Cardiac fibroblast (primary cell): ENCODE results near the gene NTNG1.
A peak's percentile ranks its signal among the peaks of the same experiment; 100 is the strongest.

Experiments
- DNase-seq, 2 donors: peaks; one replicate each; pipeline versions ENCODE4 v3.0.0 to v3.0.0-alpha.2; 2010; ENCODE audit warnings: low read depth in 2 of 2
- H3K4me3 ChIP-seq, 2 donors: replicated peaks in 1 of 2; 1 replicate in 1 of 2; 2 replicates in 1 of 2; pipeline ENCODE4 v1.5.1; 2011; ENCODE audit warnings: low read depth in 2 of 2, low read length in 2 of 2, mild to moderate bottlenecking in 2 of 2, moderate library complexity in 1 of 2
- CTCF ChIP-seq: IDR thresholded peaks from one replicate; pipeline ENCODE4 v1.5.1; 2011; ENCODE audit warnings: low read depth, mild to moderate bottlenecking, low read length, inconsistent platforms

Gene NTNG1

GRCh38 chr1:107188160-107188559, 47.3 kb downstream of the NTNG1 start:
- H3K4me3 ChIP-seq = no peak overlapping the region
- no peak for DNase-seq
- TF ChIP-seq CTCF = no peak

- no peak overlapping the region for H3K4me3 ChIP-seq
- DNase-seq = no peak
- TF ChIP-seq CTCF = no peak
Measured at GRCh38 chr1:107194380-107194779, 53.5 kb downstream of the NTNG1 start.

GRCh38 chr1:107195476-107195875, 54.6 kb downstream of the NTNG1 start:
- no peak overlapping the region for H3K4me3 ChIP-seq
- no peak for DNase-seq
- TF ChIP-seq CTCF = no peak

- H3K4me3 ChIP-seq = no peak overlapping the region
- TF ChIP-seq CTCF = peak; percentile 3
- DNase-seq = peak in 1 of 2 donors; percentile 1
Measured at GRCh38 chr1:107196973-107197562, 56.2 kb downstream of the NTNG1 start.

GRCh38 chr1:107198561-107198960, 57.7 kb downstream of the NTNG1 start:
- no peak for DNase-seq
- no peak for TF ChIP-seq CTCF
- H3K4me3 ChIP-seq = no peak overlapping the region

GRCh38 chr1:107200631-107201030, 59.8 kb downstream of the NTNG1 start:
- H3K4me3 ChIP-seq = no peak overlapping the region
- no peak for TF ChIP-seq CTCF
- no peak for DNase-seq

GRCh38 chr1:107202007-107202406, 61.2 kb downstream of the NTNG1 start:
- DNase-seq = no peak
- no peak for TF ChIP-seq CTCF
- no peak overlapping the region for H3K4me3 ChIP-seq
